Measurements from ENCODE around the gene EMC1.

- TF ChIP-seq CTCF (IDR thresholded peaks at IDR 0.05) (no peak), POLR2A (IDR thresholded peaks at IDR 0.05) (no peak), EP300 (IDR thresholded peaks at IDR 0.05) (no peak)
These were observed 53.5 kb downstream of the EMC1 start for GRCh38 chr1:19197845-19198244.
